GM12891 (cell line): ENCODE results near the gene GNAQ.

Experiments
- DNase-seq: peaks from one replicate; pipeline ENCODE4 v3.0.0; 2011; ENCODE audit warnings: low spot score; ENCODE audit not compliant: insufficient read length
- FAIRE-seq: peaks from 2 replicates; lab custom pipeline; 2011; peaks lifted over from hg19 to GRCh38; lab: Jason Lieb, UNC
- PAX5 ChIP-seq: IDR thresholded peaks from 2 replicates; pipeline ENCODE4 v1.6.1; 2011; ENCODE audit warnings: low read length, moderate library complexity, mild to moderate bottlenecking; ENCODE audit not compliant: insufficient read depth, severe bottlenecking
- POLR2A ChIP-seq: IDR thresholded peaks from 2 replicates; pipeline ENCODE4 v1.6.1; 2011; ENCODE audit warnings: low read depth, low read length, control low read depth
- POLR2AphosphoS5 ChIP-seq: IDR thresholded peaks from 2 replicates; pipeline ENCODE4 v1.6.1; 2011; ENCODE audit warnings: low read depth, low read length, control low read depth
- POU2F2 ChIP-seq: IDR thresholded peaks from 2 replicates; pipeline ENCODE4 v1.6.1; 2011; ENCODE audit warnings: low read depth, mild to moderate bottlenecking, control low read depth, low read length, moderate library complexity
- SPI1 ChIP-seq: IDR thresholded peaks from 2 replicates; pipeline ENCODE4 v1.6.1; 2011; ENCODE audit warnings: low read depth, low read length, control low read depth
- TAF1 ChIP-seq: IDR thresholded peaks from 2 replicates; pipeline ENCODE4 v1.6.1; 2011; ENCODE audit warnings: low read depth, low read length, control low read depth

GNAQ gene

GRCh38 chr9:78025186-78025585 lies 6.4 kb downstream of the GNAQ start:
- no peak for DNase-seq
- TF ChIP-seq POLR2AphosphoS5 (no peak), TAF1 (no peak), PAX5 (no peak), SPI1 (no peak), POU2F2 (no peak), POLR2A (no peak)
- no peak for FAIRE-seq

GRCh38 chr9:78023003-78023741 lies 8.4 kb downstream of the GNAQ start:
- DNase-seq (no peak), FAIRE-seq (no peak)

GRCh38 chr9:78021697-78022096 lies 9.9 kb downstream of the GNAQ start:
- DNase-seq (no peak), FAIRE-seq (no peak)
- TF ChIP-seq POLR2A (no peak), TAF1 (no peak), PAX5 (no peak), SPI1 (no peak), POLR2AphosphoS5 (no peak), POU2F2 (no peak)

More at GRCh38 chr9:78023003-78023741, 8.4 kb downstream of the GNAQ start:
- TF ChIP-seq POLR2A (no peak), TAF1 (no peak), POLR2AphosphoS5 (no peak), POU2F2 (no peak), PAX5 (no peak), SPI1 (no peak)

GRCh38 chr9:78017190-78017693 lies 14.4 kb downstream of the GNAQ start:
- no peak for DNase-seq
- TF ChIP-seq POLR2AphosphoS5 (no peak), POU2F2 (no peak), POLR2A (no peak), PAX5 (no peak), SPI1 (no peak), TAF1 (no peak)
- FAIRE-seq: no peak

GRCh38 chr9:78015241-78015640 lies 16.4 kb downstream of the GNAQ start:
- no peak for TF ChIP-seq POLR2A
- no peak for DNase-seq
- no peak for FAIRE-seq

GRCh38 chr9:78014776-78015175 lies 16.8 kb downstream of the GNAQ start:
- DNase-seq: no peak
- FAIRE-seq: no peak
- TF ChIP-seq POLR2AphosphoS5 (no peak), POLR2A (no peak), SPI1 (no peak), TAF1 (no peak), POU2F2 (no peak), PAX5 (no peak)

- FAIRE-seq: no peak
- TF ChIP-seq SPI1: no peak
- TF ChIP-seq POLR2AphosphoS5: no peak
- no peak for TF ChIP-seq POLR2A
- no peak for TF ChIP-seq PAX5
- no peak for TF ChIP-seq POU2F2
- TF ChIP-seq TAF1: no peak
- DNase-seq: no peak
These were observed 17.7 kb downstream of the GNAQ start for GRCh38 chr9:78013934-78014333.

- TF ChIP-seq POLR2AphosphoS5 (no peak), POU2F2 (no peak), SPI1 (no peak), TAF1 (no peak), PAX5 (no peak), POLR2A (no peak)
- FAIRE-seq (no peak), DNase-seq (no peak)
These were observed 20.6 kb downstream of the GNAQ start for GRCh38 chr9:78011049-78011448.

- DNase-seq (no peak), FAIRE-seq (no peak)
- TF ChIP-seq POU2F2 (no peak), PAX5 (no peak), TAF1 (no peak), POLR2A (no peak), SPI1 (no peak), POLR2AphosphoS5 (no peak)
These were observed 21.2 kb downstream of the GNAQ start for GRCh38 chr9:78010445-78010844.
